ENCODE data around the gene VPS25. TPM values are rescaled to one million over a fixed set of nuclear protein-coding genes. Genes with fewer than 3 reads are reported as not detected.

VPS25 gene
- total and polyA plus RNA-seq, 9 of the 15 experiments (the other 6 are each of a cell fraction or from before 2014, with no cell fraction given) = 123 to 352 (median 180) TPM

GRCh38 chr17:42773290-42774035 is at the start of gene VPS25 (continued):
- TF ChIP-seq THRA (IDR thresholded peaks at IDR 0.05) (no peak), KAT7 (CRISPR knock-in tag; IDR thresholded peaks at IDR 0.05; ENCODE audit: borderline replicate concordance) (peak; percentile 91; the same call in 1 of the 2 replicates), ILF3 (IDR thresholded peaks at IDR 0.05; ENCODE audit: borderline replicate concordance) (no peak), EGR1 (conservative IDR thresholded peaks at IDR 0.05) (no peak), TAF15 (IDR thresholded peaks at IDR 0.05; ENCODE audit: low read depth, low read length) (no peak), ZNF609 (CRISPR knock-in tag; IDR thresholded peaks at IDR 0.05; ENCODE audit: borderline replicate concordance) (no peak), ZKSCAN8 (CRISPR knock-in tag; IDR thresholded peaks at IDR 0.05) (no peak), CHAMP1 (IDR thresholded peaks at IDR 0.05) (0 out of 2 replicates have a peak, but pooled peaks have one; percentile 19), THAP7 (CRISPR knock-in tag; IDR thresholded peaks at IDR 0.05) (no peak; the same call in 1 of the 2 replicates), SMARCB1 (IDR thresholded peaks at IDR 0.05; ENCODE audit: insufficient read length, low read depth) (no peak), FOXJ3 (CRISPR knock-in tag; IDR thresholded peaks at IDR 0.05) (no peak), JUND (IDR thresholded peaks at IDR 0.05; ENCODE audit: borderline replicate concordance, low read depth, low read length) (peak; percentile 70; the same call in 1 of the 2 replicates), JUND (tag; IDR thresholded peaks at IDR 0.05; ENCODE audit: borderline replicate concordance, low read depth, low read length) (peak; percentile 31; the same call in 1 of the 3 replicates), MNT (conservative IDR thresholded peaks at IDR 0.05) (peak in 1 of 2 experiments; percentile 58; a peak in 1 of 4 replicates), MCM3 (IDR thresholded peaks at IDR 0.05) (no peak), ESRRA (IDR thresholded peaks at IDR 0.05; ENCODE audit: borderline replicate concordance, low read depth) (peak; percentile 72)
